Measurements from ENCODE around the gene MALRD1.

MALRD1 gene

GRCh38 chr10:19466709-19467108 lies 418.1 kb downstream of the MALRD1 start:
- Histone ChIP-seq H3K4me1 (ENCODE audit: control extremely low read depth in 1 of 4, control insufficient read depth in 4 of 4, insufficient read depth in 4 of 4, low read length in 3 of 4) (no peaks in the 10 kb centered on the region), H3K9me3 (ENCODE audit: control extremely low read depth in 1 of 5, control insufficient read depth in 4 of 5, insufficient read depth in 2 of 5, low read depth in 1 of 5, low read length in 4 of 5) (no peaks in the 10 kb centered on the region), H3K27me3 (replicated peaks in 2 of 5; ENCODE audit: control insufficient read depth in 4 of 5, insufficient read depth in 5 of 5, low read length in 4 of 5) (no peaks in the 10 kb centered on the region), H3K36me3 (ENCODE audit: control insufficient read depth in 4 of 4, insufficient read depth in 4 of 4, low read length in 3 of 4) (no peaks in the 10 kb centered on the region), H3K27ac (ENCODE audit: insufficient read depth in 1 of 2, low read depth in 1 of 2, low read length in 2 of 2, poor library complexity in 1 of 2, severe bottlenecking in 2 of 2) (no peak overlapping the region), H3K4me3 (ENCODE audit: control insufficient read depth in 1 of 7, extremely low read depth in 1 of 7, insufficient read depth in 4 of 7, low read depth in 2 of 7, low read length in 6 of 7) (no peak overlapping the region)
- WGBS (ENCODE audit: insufficient coverage) = 92% methylated on average over 6 of the region's 6 CpGs
- POLR2A ChIA-PET = no interaction called here
- DNase-seq = no peak
- CTCF ChIA-PET = no interaction called here

DNA sequence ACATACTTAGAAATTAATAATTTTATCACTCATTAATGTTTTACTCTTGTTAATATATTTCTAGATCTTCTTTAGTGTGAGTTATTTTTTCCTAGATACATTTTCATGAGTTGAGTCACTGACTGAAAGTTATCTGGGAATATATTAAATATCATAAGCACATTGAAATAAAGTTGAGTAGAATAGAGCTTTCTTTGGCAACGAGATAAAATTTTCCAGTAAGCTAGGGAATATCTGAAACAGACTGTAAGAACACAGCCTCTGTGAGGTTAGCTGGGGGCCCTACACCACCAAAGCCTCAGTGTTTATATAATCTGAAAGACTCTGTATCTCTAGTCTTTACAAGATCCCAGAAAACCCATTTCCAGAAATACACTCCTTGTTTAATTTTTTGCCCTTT lies 419.8 kb downstream of the MALRD1 start:
- H3K27me3 ChIP-seq (replicated peaks in 2 of 5; ENCODE audit: control insufficient read depth in 4 of 5, insufficient read depth in 5 of 5, low read length in 4 of 5) = no peaks in the 10 kb centered on the region
- no peak for DNase-seq
- H3K36me3 ChIP-seq (ENCODE audit: control insufficient read depth in 4 of 4, insufficient read depth in 4 of 4, low read length in 3 of 4) = no peaks in the 10 kb centered on the region
- POLR2A ChIA-PET = no interaction called here
- CTCF ChIA-PET = no interaction called here
- no CpG with 5 or more reads among the region's 1 CpG for WGBS (ENCODE audit: insufficient coverage)
- H3K9me3 ChIP-seq (ENCODE audit: control extremely low read depth in 1 of 5, control insufficient read depth in 4 of 5, insufficient read depth in 2 of 5, low read depth in 1 of 5, low read length in 4 of 5) = no peaks in the 10 kb centered on the region
- H3K4me1 ChIP-seq (ENCODE audit: control extremely low read depth in 1 of 4, control insufficient read depth in 4 of 4, insufficient read depth in 4 of 4, low read length in 3 of 4) = no peaks in the 10 kb centered on the region
- H3K4me3 ChIP-seq (ENCODE audit: control insufficient read depth in 1 of 7, extremely low read depth in 1 of 7, insufficient read depth in 4 of 7, low read depth in 2 of 7, low read length in 6 of 7) = no peak overlapping the region
- no peak overlapping the region for H3K27ac ChIP-seq (ENCODE audit: insufficient read depth in 1 of 2, low read depth in 1 of 2, low read length in 2 of 2, poor library complexity in 1 of 2, severe bottlenecking in 2 of 2)

DNA sequence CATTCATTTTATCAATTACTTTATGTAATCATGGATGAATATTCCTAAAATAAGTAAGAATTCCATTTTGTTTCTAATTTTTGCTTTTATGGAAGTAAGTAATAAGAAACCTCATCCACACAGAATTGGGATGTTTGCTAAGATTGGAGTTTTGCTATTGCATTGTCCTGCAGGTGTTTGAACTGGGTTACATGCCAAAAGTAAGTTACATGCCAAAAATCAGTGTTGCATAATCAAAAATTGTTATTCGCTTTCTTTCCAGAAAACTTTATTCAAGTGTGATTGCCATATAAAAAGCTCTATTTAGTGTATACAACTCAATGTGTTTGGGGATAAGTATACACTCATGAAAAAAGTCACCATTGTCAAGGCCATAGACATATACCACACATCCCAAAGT lies 420.9 kb downstream of the MALRD1 start:
- Histone ChIP-seq H3K9me3 (ENCODE audit: control extremely low read depth in 1 of 5, control insufficient read depth in 4 of 5, insufficient read depth in 2 of 5, low read depth in 1 of 5, low read length in 4 of 5) (no peaks in the 10 kb centered on the region), H3K36me3 (ENCODE audit: control insufficient read depth in 4 of 4, insufficient read depth in 4 of 4, low read length in 3 of 4) (no peaks in the 10 kb centered on the region), H3K27ac (ENCODE audit: insufficient read depth in 1 of 2, low read depth in 1 of 2, low read length in 2 of 2, poor library complexity in 1 of 2, severe bottlenecking in 2 of 2) (no peak overlapping the region), H3K27me3 (replicated peaks in 2 of 5; ENCODE audit: control insufficient read depth in 4 of 5, insufficient read depth in 5 of 5, low read length in 4 of 5) (no peaks in the 10 kb centered on the region), H3K4me1 (ENCODE audit: control extremely low read depth in 1 of 4, control insufficient read depth in 4 of 4, insufficient read depth in 4 of 4, low read length in 3 of 4) (no peaks in the 10 kb centered on the region), H3K4me3 (ENCODE audit: control insufficient read depth in 1 of 7, extremely low read depth in 1 of 7, insufficient read depth in 4 of 7, low read depth in 2 of 7, low read length in 6 of 7) (no peak overlapping the region)
- DNase-seq = no peak
- POLR2A ChIA-PET = no interaction called here
- CTCF ChIA-PET = no interaction called here
- no CpG with 5 or more reads among the region's 1 CpG for WGBS (ENCODE audit: insufficient coverage)

DNA sequence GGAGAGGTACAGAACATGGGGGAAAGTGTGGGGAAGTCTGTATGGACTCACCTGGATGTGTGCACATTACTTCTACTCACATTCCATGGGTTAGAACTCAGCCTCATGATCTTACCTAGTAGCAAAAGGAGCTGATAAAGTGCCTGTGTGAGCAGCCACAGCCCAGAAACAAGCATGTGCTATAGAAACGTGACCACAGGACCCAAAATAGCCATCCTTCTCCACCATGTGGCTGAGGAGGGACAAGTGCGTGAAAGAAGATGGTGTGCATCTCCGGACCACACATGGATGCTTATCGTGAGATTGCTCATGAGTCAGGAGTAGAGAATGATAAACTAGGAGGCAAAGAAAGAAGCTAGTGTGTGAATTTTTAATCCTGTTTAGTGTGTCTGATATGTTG lies 431.3 kb downstream of the MALRD1 start:
- Histone ChIP-seq H3K27ac (ENCODE audit: insufficient read depth in 1 of 2, low read depth in 1 of 2, low read length in 2 of 2, poor library complexity in 1 of 2, severe bottlenecking in 2 of 2) (no peak overlapping the region), H3K9me3 (ENCODE audit: control extremely low read depth in 1 of 5, control insufficient read depth in 4 of 5, insufficient read depth in 2 of 5, low read depth in 1 of 5, low read length in 4 of 5) (no peaks in the 10 kb centered on the region), H3K27me3 (replicated peaks in 2 of 5; ENCODE audit: control insufficient read depth in 4 of 5, insufficient read depth in 5 of 5, low read length in 4 of 5) (no peaks in the 10 kb centered on the region), H3K4me1 (ENCODE audit: control extremely low read depth in 1 of 4, control insufficient read depth in 4 of 4, insufficient read depth in 4 of 4, low read length in 3 of 4) (no peaks in the 10 kb centered on the region), H3K4me3 (ENCODE audit: control insufficient read depth in 1 of 7, extremely low read depth in 1 of 7, insufficient read depth in 4 of 7, low read depth in 2 of 7, low read length in 6 of 7) (no peak overlapping the region), H3K36me3 (ENCODE audit: control insufficient read depth in 4 of 4, insufficient read depth in 4 of 4, low read length in 3 of 4) (no peaks in the 10 kb centered on the region)
- WGBS (ENCODE audit: insufficient coverage) = 85% methylated on average over 3 of the region's 4 CpGs
- no peak for DNase-seq
- CTCF ChIA-PET = no interaction called here
- POLR2A ChIA-PET = no interaction called here

- H3K4me1 ChIP-seq (ENCODE audit: control extremely low read depth in 1 of 4, control insufficient read depth in 4 of 4, insufficient read depth in 4 of 4, low read length in 3 of 4) = no peaks in the 10 kb centered on the region
- H3K36me3 ChIP-seq (ENCODE audit: control insufficient read depth in 4 of 4, insufficient read depth in 4 of 4, low read length in 3 of 4) = no peaks in the 10 kb centered on the region
- no peak overlapping the region for H3K4me3 ChIP-seq (ENCODE audit: control insufficient read depth in 1 of 7, extremely low read depth in 1 of 7, insufficient read depth in 4 of 7, low read depth in 2 of 7, low read length in 6 of 7)
- H3K27ac ChIP-seq (ENCODE audit: insufficient read depth in 1 of 2, low read depth in 1 of 2, low read length in 2 of 2, poor library complexity in 1 of 2, severe bottlenecking in 2 of 2) = no peak overlapping the region
- DNase-seq = no peak
- no peaks in the 10 kb centered on the region for H3K9me3 ChIP-seq (ENCODE audit: control extremely low read depth in 1 of 5, control insufficient read depth in 4 of 5, insufficient read depth in 2 of 5, low read depth in 1 of 5, low read length in 4 of 5)
- CTCF ChIA-PET = no interaction called here
- 100% methylated on average over 3 of the region's 3 CpGs for WGBS (ENCODE audit: insufficient coverage)
- no peaks in the 10 kb centered on the region for H3K27me3 ChIP-seq (replicated peaks in 2 of 5; ENCODE audit: control insufficient read depth in 4 of 5, insufficient read depth in 5 of 5, low read length in 4 of 5)
- POLR2A ChIA-PET = no interaction called here
These were observed 431.8 kb downstream of the MALRD1 start for GRCh38 chr10:19480353-19480752.

DNA sequence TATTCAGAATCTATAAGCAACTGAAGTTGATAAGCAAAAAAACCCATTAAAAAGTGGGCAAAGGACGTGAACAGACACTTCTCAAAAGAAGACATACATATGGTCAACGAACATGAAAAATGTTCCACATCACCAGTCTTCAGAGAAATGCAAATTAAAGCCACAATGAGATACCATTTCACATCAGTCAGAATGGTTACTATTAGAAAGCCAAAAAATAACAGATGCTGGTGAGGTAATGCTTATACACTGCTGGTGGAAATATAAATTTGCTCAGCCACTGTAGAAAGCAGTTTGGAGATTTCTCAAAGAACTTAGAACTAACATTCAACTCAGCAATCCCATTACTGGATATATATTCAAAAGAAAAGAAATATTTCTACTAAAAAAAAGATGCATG lies 434.8 kb downstream of the MALRD1 start:
- 80% methylated on average over 1 of the region's 2 CpGs for WGBS (ENCODE audit: insufficient coverage)
- Histone ChIP-seq H3K36me3 (ENCODE audit: control insufficient read depth in 4 of 4, insufficient read depth in 4 of 4, low read length in 3 of 4) (no peaks in the 10 kb centered on the region), H3K27ac (ENCODE audit: insufficient read depth in 1 of 2, low read depth in 1 of 2, low read length in 2 of 2, poor library complexity in 1 of 2, severe bottlenecking in 2 of 2) (no peak overlapping the region), H3K4me1 (ENCODE audit: control extremely low read depth in 1 of 4, control insufficient read depth in 4 of 4, insufficient read depth in 4 of 4, low read length in 3 of 4) (no peaks in the 10 kb centered on the region), H3K9me3 (ENCODE audit: control extremely low read depth in 1 of 5, control insufficient read depth in 4 of 5, insufficient read depth in 2 of 5, low read depth in 1 of 5, low read length in 4 of 5) (no peaks in the 10 kb centered on the region), H3K4me3 (ENCODE audit: control insufficient read depth in 1 of 7, extremely low read depth in 1 of 7, insufficient read depth in 4 of 7, low read depth in 2 of 7, low read length in 6 of 7) (no peak overlapping the region), H3K27me3 (replicated peaks in 2 of 5; ENCODE audit: control insufficient read depth in 4 of 5, insufficient read depth in 5 of 5, low read length in 4 of 5) (no peaks in the 10 kb centered on the region)
- POLR2A ChIA-PET = interaction anchor here (1.0 kb wide), 1 partner anchor 15 kb away, joined by 3 read pairs; no protein-coding TSS in a partner anchor
- CTCF ChIA-PET = no interaction called here
- no peak for DNase-seq

DNA sequence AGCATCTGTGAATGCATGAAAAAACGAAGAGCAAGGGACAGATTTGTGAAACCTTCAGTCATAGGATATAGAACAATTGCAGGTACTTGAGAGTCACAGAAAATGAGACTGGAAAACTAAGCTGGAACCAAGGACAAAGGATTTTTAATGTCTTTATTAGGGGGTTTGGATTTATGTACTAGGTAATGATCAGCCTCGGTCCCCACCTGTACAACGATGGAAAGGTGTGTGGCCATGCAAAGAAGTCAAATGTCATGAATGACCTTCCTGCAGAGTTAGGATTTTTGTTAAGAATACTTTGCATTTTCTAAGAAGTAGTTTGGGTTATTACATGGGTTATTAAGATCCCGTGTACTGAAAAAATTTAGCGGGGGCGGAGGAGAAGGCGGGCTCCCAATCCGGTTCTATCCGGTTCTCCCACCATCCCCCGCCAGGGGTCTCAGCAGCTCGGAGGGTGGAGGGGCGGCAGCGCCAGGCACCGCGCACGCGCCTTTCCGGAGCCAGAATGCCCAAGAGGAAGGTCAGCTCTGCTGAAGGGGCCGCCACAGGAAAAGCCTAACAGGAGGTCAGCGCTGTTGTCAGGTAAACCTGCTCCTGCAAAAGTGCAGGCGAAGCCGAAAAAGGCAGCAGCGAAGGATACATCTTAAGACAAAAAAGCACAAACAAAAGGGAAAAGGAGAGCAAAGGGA lies 440.1 kb downstream of the MALRD1 start:
- Histone ChIP-seq H3K36me3 (ENCODE audit: control insufficient read depth in 4 of 4, insufficient read depth in 4 of 4, low read length in 3 of 4) (peaks cover 0 to under 1% (median 0%) of the 10 kb centered on the region in 4 experiments), H3K27me3 (replicated peaks in 2 of 5; ENCODE audit: control insufficient read depth in 4 of 5, insufficient read depth in 5 of 5, low read length in 4 of 5) (no peaks in the 10 kb centered on the region), H3K4me1 (ENCODE audit: control extremely low read depth in 1 of 4, control insufficient read depth in 4 of 4, insufficient read depth in 4 of 4, low read length in 3 of 4) (peaks cover 0 to 15% (median 2%) of the 10 kb centered on the region in 4 experiments), H3K4me3 (ENCODE audit: control insufficient read depth in 1 of 7, extremely low read depth in 1 of 7, insufficient read depth in 4 of 7, low read depth in 2 of 7, low read length in 6 of 7) (peak overlapping the region in 6 of 7 experiments; percentile 30 to 77 (median 64)), H3K27ac (ENCODE audit: insufficient read depth in 1 of 2, low read depth in 1 of 2, low read length in 2 of 2, poor library complexity in 1 of 2, severe bottlenecking in 2 of 2) (peak overlapping the region in 1 of 2 experiments; percentile 31), H3K9me3 (ENCODE audit: control extremely low read depth in 1 of 5, control insufficient read depth in 4 of 5, insufficient read depth in 2 of 5, low read depth in 1 of 5, low read length in 4 of 5) (no peaks in the 10 kb centered on the region)
- ChIA-PET POLR2A (no interaction called here), CTCF (no interaction called here)
- 20% methylated on average over 18 of the region's 23 CpGs for WGBS (ENCODE audit: insufficient coverage)
- peak; percentile 54 to 82 (median 79) for DNase-seq
